Naive thymus-derived CD8-positive, alpha-beta T cell (primary cell): ENCODE data around the gene CCPG1. TPM values are rescaled to one million over a fixed set of nuclear protein-coding genes. Genes with fewer than 3 reads are reported as not detected.
"Not testable (repeated sequence)": the region's sequence is repeated elsewhere in the genome, so short reads cannot be mapped to it uniquely, and the experiment has no call there.

ENCODE experiments used
- ATAC-seq, 2 donors: fragments of 150-1000 bp; cut with Tn5 transposase in 1 of 2; sonication (Bioruptor Pico), chemical (Tn5 transposase) in 1 of 2; 1 replicate in 1 of 2; 2 replicates in 1 of 2; pipeline ENCODE4 v1.10.0; 2021; ENCODE audit warnings: mild to moderate bottlenecking in 2 of 2, moderate library complexity in 2 of 2
- POLR2A ChIA-PET: fragments of 350-600 bp; sonication (Branson Sonifier 250); formaldehyde crosslinking; loops from one replicate; lab custom pipeline; 2021; ENCODE audit warnings: antibody characterized with exemption; lab: Charles Lee
- DNase-seq, 10 donors: peaks; one replicate each; pipeline versions ENCODE4 v3.0.0 to v3.0.0-alpha.2; 2020 to 2022
- H3K27ac Mint-ChIP-seq, 10 donors: one replicate each; pipeline ENCODE4 v1.8.0; 2020 to 2022; ENCODE audit warnings: mild to moderate bottlenecking in 10 of 10, mixed read lengths in 10 of 10, moderate library complexity in 4 of 10, inconsistent platforms in 1 of 10
- H3K27me3 Mint-ChIP-seq, 5 donors: one replicate each; pipeline ENCODE4 v1.8.0; 2021 to 2022; ENCODE audit warnings: mixed read lengths in 5 of 5
- H3K36me3 Mint-ChIP-seq, 3 donors: one replicate each; pipeline ENCODE4 v1.8.0; 2020 to 2022; ENCODE audit warnings: mixed read lengths in 3 of 3, mild to moderate bottlenecking in 2 of 3, inconsistent platforms in 1 of 3
- H3K4me1 Mint-ChIP-seq, 4 donors: one replicate each; pipeline ENCODE4 v1.8.0; 2021 to 2022; ENCODE audit warnings: mixed read lengths in 4 of 4
- H3K4me3 Mint-ChIP-seq, 10 donors: one replicate each; pipeline ENCODE4 v1.8.0; 2020 to 2022; ENCODE audit warnings: mild to moderate bottlenecking in 10 of 10, mixed read lengths in 10 of 10, moderate library complexity in 6 of 10, inconsistent platforms in 1 of 10
- H3K9me3 Mint-ChIP-seq, 9 donors: one replicate each; pipeline ENCODE4 v1.8.0; 2020 to 2022; ENCODE audit warnings: mixed read lengths in 9 of 9, mild to moderate bottlenecking in 3 of 9, inconsistent platforms in 1 of 9, moderate library complexity in 1 of 9
- polyA plus RNA-seq, 3 donors: library from polyadenylated mRNA; unstranded; fragments of 300-500 nt; fragmentation: Illumina TruSeq; gene quantifications; one replicate each; pipeline ENCODE4 v1.2.3, GENCODE V29; 2021
- total RNA-seq, 8 experiments: library from RNA in 2 of 8; stranded (reverse) in 2 of 8; gene quantifications; one replicate each; pipeline ENCODE4 v1.2.3 and lab custom pipeline; 2021 to 2026

CCPG1 gene
- total and polyA plus RNA-seq, 5 experiments from 2014 or later, result 13.1 to 30.9 (median 30.4) TPM

GRCh38 chr15:55407498-55408011 is 604 bp downstream of the CCPG1 start:
- peak overlapping the region; percentile 85 to 97 (median 94) for H3K4me3 Mint-ChIP-seq
- H3K27me3 Mint-ChIP-seq, result no peaks in the 10 kb centered on the region
- DNase-seq, result no peak
- H3K4me1 Mint-ChIP-seq, result peaks cover 12 to 43% (median 39%) of the 10 kb centered on the region in 4 donors
- POLR2A ChIA-PET, result interaction anchor here (1.1 to 2.2 kb wide), 4 partner anchors 88 to 836 kb away, joined by 3 to 24 read pairs (median 10); partner anchors contain the start of genes PIGB, PIGBOS1 and RSL24D1
- no peaks in the 10 kb centered on the region for H3K36me3 Mint-ChIP-seq
- no peak for ATAC-seq
- no peaks in the 10 kb centered on the region for H3K9me3 Mint-ChIP-seq
- peak overlapping the region; percentile 83 to 95 (median 94) for H3K27ac Mint-ChIP-seq

GRCh38 chr15:55403531-55403930 is 4.6 kb downstream of the CCPG1 start:
- H3K27me3 Mint-ChIP-seq, result no peaks in the 10 kb centered on the region
- no peak overlapping the region for H3K27ac Mint-ChIP-seq
- H3K36me3 Mint-ChIP-seq, result peaks cover 0 to 9% (median 5%) of the 10 kb centered on the region in 3 donors
- peaks cover 14 to 55% (median 48%) of the 10 kb centered on the region in 4 donors for H3K4me1 Mint-ChIP-seq
- DNase-seq (no peak), ATAC-seq (no peak)
- POLR2A ChIA-PET, result no interaction called here
- peak overlapping the region in 1 of 10 donors; percentile 0 for H3K4me3 Mint-ChIP-seq
- H3K9me3 Mint-ChIP-seq, result no peaks in the 10 kb centered on the region

GRCh38 chr15:55402707-55403106 is 5.5 kb downstream of the CCPG1 start:
- Mint-ChIP-seq H3K4me1 (peaks cover 15 to 53% (median 48%) of the 10 kb centered on the region in 4 donors), H3K9me3 (no peaks in the 10 kb centered on the region), H3K27me3 (no peaks in the 10 kb centered on the region), H3K27ac (peak overlapping the region in 3 of 10 donors; percentile 4 to 37 (median 27)), H3K36me3 (peaks cover 6 to 16% (median 10%) of the 10 kb centered on the region in 3 donors), H3K4me3 (no peak overlapping the region)
- POLR2A ChIA-PET, result no interaction called here
- DNase-seq, result no peak
- ATAC-seq, result no peak

- H3K27ac Mint-ChIP-seq, result peak overlapping the region in 2 of 10 donors; percentile 3 to 6
- no peaks in the 10 kb centered on the region for H3K27me3 Mint-ChIP-seq
- no peaks in the 10 kb centered on the region for H3K9me3 Mint-ChIP-seq
- H3K4me3 Mint-ChIP-seq, result no peak overlapping the region
- peaks cover 6 to 25% (median 17%) of the 10 kb centered on the region in 3 donors for H3K36me3 Mint-ChIP-seq
- POLR2A ChIA-PET, result interaction anchor here (0.5 to 0.6 kb wide), 2 partner anchors 10 to 140 kb away, joined by 5 to 7 read pairs; no protein-coding TSS in a partner anchor
- DNase-seq (no peak), ATAC-seq (no peak)
- peaks cover 14 to 51% (median 46%) of the 10 kb centered on the region in 4 donors for H3K4me1 Mint-ChIP-seq
Observed at GRCh38 chr15:55401786-55402246, 6.3 kb downstream of the CCPG1 start.

- Mint-ChIP-seq H3K4me1 (peaks cover 20 to 60% (median 46%) of the 10 kb centered on the region in 4 donors), H3K36me3 (peaks cover 18 to 37% (median 33%) of the 10 kb centered on the region in 3 donors), H3K27ac (peak overlapping the region in 2 of 10 donors; percentile 29 to 43)
- ATAC-seq, H3K4me3 Mint-ChIP-seq, H3K27me3 Mint-ChIP-seq, H3K9me3 Mint-ChIP-seq, POLR2A ChIA-PET, DNase-seq: not testable (repeated sequence)
Observed at GRCh38 chr15:55400050-55400449, 8.1 kb downstream of the CCPG1 start.

- ATAC-seq (no peak), DNase-seq (no peak)
- H3K4me3 Mint-ChIP-seq, result no peak overlapping the region
- H3K4me1 Mint-ChIP-seq, result peaks cover 19 to 53% (median 37%) of the 10 kb centered on the region in 4 donors
- H3K27ac Mint-ChIP-seq, result peak overlapping the region in 2 of 10 donors; percentile 37 to 83
- no peaks in the 10 kb centered on the region for H3K27me3 Mint-ChIP-seq
- POLR2A ChIA-PET, result no interaction called here
- peaks cover 0 to 7% (median 0%) of the 10 kb centered on the region in 9 donors for H3K9me3 Mint-ChIP-seq
- peaks cover 18 to 42% (median 38%) of the 10 kb centered on the region in 3 donors for H3K36me3 Mint-ChIP-seq
Observed at GRCh38 chr15:55398243-55398642, 9.9 kb downstream of the CCPG1 start.

GRCh38 chr15:55394694-55395093 is 13.5 kb downstream of the CCPG1 start:
- POLR2A ChIA-PET, result no interaction called here
- DNase-seq (no peak), ATAC-seq (no peak)
- Mint-ChIP-seq H3K27ac (peak overlapping the region in 2 of 10 donors; percentile 18 to 38), H3K36me3 (peaks cover 18 to 39% (median 38%) of the 10 kb centered on the region in 3 donors), H3K4me1 (peaks cover 14 to 37% (median 20%) of the 10 kb centered on the region in 4 donors), H3K4me3 (no peak overlapping the region), H3K27me3 (no peaks in the 10 kb centered on the region), H3K9me3 (peaks cover 0 to 7% (median 0%) of the 10 kb centered on the region in 9 donors)

- no peaks in the 10 kb centered on the region for H3K27me3 Mint-ChIP-seq
- POLR2A ChIA-PET, result no interaction called here
- H3K4me3 Mint-ChIP-seq, result no peak overlapping the region
- DNase-seq, result no peak
- H3K9me3 Mint-ChIP-seq, result no peaks in the 10 kb centered on the region
- H3K36me3 Mint-ChIP-seq, result peaks cover 0 to 47% (median 14%) of the 10 kb centered on the region in 3 donors
- no peak for ATAC-seq
- H3K4me1 Mint-ChIP-seq, result peaks cover 4 to 12% (median 7%) of the 10 kb centered on the region in 4 donors
- peak overlapping the region in 2 of 10 donors; percentile 62 to 69 for H3K27ac Mint-ChIP-seq
Observed at GRCh38 chr15:55389264-55389607, 18.9 kb downstream of the CCPG1 start.

GRCh38 chr15:55387027-55387426 is 21.1 kb downstream of the CCPG1 start:
- Mint-ChIP-seq H3K4me3 (no peak overlapping the region), H3K27me3 (no peaks in the 10 kb centered on the region), H3K4me1 (peaks cover 4 to 12% (median 6%) of the 10 kb centered on the region in 4 donors), H3K36me3 (peaks cover 16 to 63% (median 31%) of the 10 kb centered on the region in 3 donors), H3K27ac (no peak overlapping the region), H3K9me3 (no peaks in the 10 kb centered on the region)
- no peak for ATAC-seq
- no peak for DNase-seq
- POLR2A ChIA-PET, result no interaction called here

GRCh38 chr15:55383687-55384086 is 24.5 kb downstream of the CCPG1 start:
- peaks cover 16 to 83% (median 31%) of the 10 kb centered on the region in 3 donors for H3K36me3 Mint-ChIP-seq
- ATAC-seq (no peak), DNase-seq (no peak)
- peaks cover 0 to 4% (median 1%) of the 10 kb centered on the region in 4 donors for H3K4me1 Mint-ChIP-seq
- no peaks in the 10 kb centered on the region for H3K9me3 Mint-ChIP-seq
- H3K4me3 Mint-ChIP-seq, result no peak overlapping the region
- no peaks in the 10 kb centered on the region for H3K27me3 Mint-ChIP-seq
- no peak overlapping the region for H3K27ac Mint-ChIP-seq
- POLR2A ChIA-PET, result interaction anchor here (0.6 kb wide), 1 partner anchor 23 kb away, joined by 3 read pairs; no protein-coding TSS in a partner anchor

- Mint-ChIP-seq H3K27ac (no peak overlapping the region), H3K36me3 (peaks cover 16 to 88% (median 28%) of the 10 kb centered on the region in 3 donors), H3K9me3 (no peaks in the 10 kb centered on the region), H3K4me1 (peaks cover 0 to 2% (median 0%) of the 10 kb centered on the region in 4 donors), H3K27me3 (no peaks in the 10 kb centered on the region), H3K4me3 (no peak overlapping the region)
- ATAC-seq (no peak), DNase-seq (no peak)
- POLR2A ChIA-PET, result no interaction called here
Observed at GRCh38 chr15:55381595-55381994, 26.6 kb downstream of the CCPG1 start.

- H3K4me3 Mint-ChIP-seq, result no peak overlapping the region
- no peaks in the 10 kb centered on the region for H3K27me3 Mint-ChIP-seq
- POLR2A ChIA-PET, result no interaction called here
- DNase-seq, result no peak
- peaks cover 0 to 2% (median 0%) of the 10 kb centered on the region in 4 donors for H3K4me1 Mint-ChIP-seq
- no peak for ATAC-seq
- H3K9me3 Mint-ChIP-seq, result no peaks in the 10 kb centered on the region
- no peak overlapping the region for H3K27ac Mint-ChIP-seq
- H3K36me3 Mint-ChIP-seq, result peaks cover 15 to 88% (median 25%) of the 10 kb centered on the region in 3 donors
Observed at GRCh38 chr15:55379095-55379494, 29.1 kb downstream of the CCPG1 start.

GRCh38 chr15:55372701-55373440 is 35.3 kb downstream of the CCPG1 start:
- ATAC-seq (no peak), DNase-seq (no peak)
- H3K9me3 Mint-ChIP-seq, result no peaks in the 10 kb centered on the region
- no peaks in the 10 kb centered on the region for H3K27me3 Mint-ChIP-seq
- peaks cover 0 to 88% (median 25%) of the 10 kb centered on the region in 3 donors for H3K36me3 Mint-ChIP-seq
- peak overlapping the region in 1 of 10 donors; percentile 55 for H3K27ac Mint-ChIP-seq
- POLR2A ChIA-PET, result no interaction called here
- peaks cover 0 to 4% (median 0%) of the 10 kb centered on the region in 4 donors for H3K4me1 Mint-ChIP-seq
- H3K4me3 Mint-ChIP-seq, result no peak overlapping the region
